Neural cell (in vitro differentiated cells): Measurements from ENCODE around the gene FYN. TPM values are rescaled to one million over a fixed set of nuclear protein-coding genes. Genes with fewer than 3 reads are reported as not detected.

Experiments
- H2AFZ ChIP-seq: fragments of 200-600, 300-800 bp; sonication (generic), shearing (Covaris generic); 2 replicates; pipeline ENCODE4 v1.6.0; 2014; ENCODE audit warnings: low read depth, mild to moderate bottlenecking, antibody characterized with exemption, low read length, moderate library complexity
- H3F3A ChIP-seq: fragments of 200-600 bp; shearing (Covaris generic); 2 replicates; pipeline ENCODE4 v1.6.1; 2016; ENCODE audit warnings: mild to moderate bottlenecking, moderate library complexity, mixed read lengths, antibody characterized with exemption, low read length; ENCODE audit not compliant: insufficient read depth, poor library complexity, severe bottlenecking
- H3K27ac ChIP-seq: fragments of 200-600, 300-800 bp; sonication (generic), shearing (Covaris generic); 2 replicates; pipeline ENCODE4 v1.5.1; 2014; ENCODE audit warnings: mild to moderate bottlenecking, low read length, moderate library complexity
- H3K27me3 ChIP-seq: fragments of 300-800, 200-600 bp; sonication (generic), shearing (Covaris generic); 2 replicates; pipeline ENCODE4 v1.6.0; 2014; ENCODE audit warnings: mild to moderate bottlenecking, low read depth, low read length, moderate library complexity; ENCODE audit not compliant: insufficient read depth
- H3K36me3 ChIP-seq: fragments of 300-800, 200-600 bp; sonication (generic), shearing (Covaris generic); 2 replicates; pipeline ENCODE4 v1.5.1; 2014; ENCODE audit warnings: mild to moderate bottlenecking, antibody characterized with exemption, low read length, moderate library complexity; ENCODE audit not compliant: insufficient read depth
- H3K4me2 ChIP-seq: fragments of 300-800, 200-600 bp; sonication (generic), shearing (Covaris generic); 2 replicates; pipeline ENCODE4 v1.6.0; 2014; ENCODE audit warnings: mild to moderate bottlenecking, low read length
- H3K4me3 ChIP-seq: fragments of 300-800, 200-600 bp; sonication (generic), shearing (Covaris generic); 2 replicates; pipeline ENCODE4 v1.5.1; 2014; ENCODE audit warnings: mild to moderate bottlenecking, low read length, moderate library complexity
- H3K79me2 ChIP-seq: fragments of 200-600 bp; shearing (Covaris generic); replicated peaks from 2 replicates; pipeline ENCODE4 v1.6.0; 2014; ENCODE audit warnings: mild to moderate bottlenecking, low read length, moderate library complexity; ENCODE audit not compliant: insufficient read depth
- H3K9ac ChIP-seq: fragments of 300-800, 200-600 bp; sonication (generic), shearing (Covaris generic); 2 replicates; pipeline ENCODE4 v1.6.1; 2016; ENCODE audit warnings: mild to moderate bottlenecking, low read length, mixed read lengths
- H3K9me2 ChIP-seq: fragments of 200-600 bp; shearing (Covaris generic); 2 replicates; pipeline ENCODE4 v1.6.1; 2016; ENCODE audit warnings: mild to moderate bottlenecking, low read length, mixed read lengths; ENCODE audit not compliant: insufficient read depth
- H3K9me3 ChIP-seq: fragments of 200-600, 300-800 bp; sonication (generic), shearing (Covaris generic); 2 replicates; pipeline ENCODE4 v1.6.1; 2016; ENCODE audit warnings: mild to moderate bottlenecking, mixed run types, low read length, moderate library complexity, mixed read lengths
- H4K20me1 ChIP-seq: fragments of 200-600 bp; shearing (Covaris generic); 2 replicates; pipeline ENCODE4 v1.6.1; 2016; ENCODE audit warnings: mild to moderate bottlenecking, mixed run types; ENCODE audit not compliant: insufficient read depth
- CTCF ChIP-seq: fragments of 450-650 bp; IDR thresholded peaks from 2 replicates; pipeline ENCODE4 v1.5.1; 2014; ENCODE audit warnings: antibody characterized with exemption, mild to moderate bottlenecking, moderate library complexity; ENCODE audit not compliant: poor library complexity, severe bottlenecking
- EP300 ChIP-seq: fragments of 450-650 bp; conservative IDR thresholded peaks from 2 replicates; pipeline ENCODE4 v1.6.1; 2014; ENCODE audit warnings: antibody characterized with exemption, mild to moderate bottlenecking, moderate library complexity; ENCODE audit not compliant: poor library complexity, severe bottlenecking
- EZH2 ChIP-seq: fragments of 200-600, 300-800 bp; shearing (Covaris generic), sonication (generic); IDR thresholded peaks from 2 replicates; pipeline ENCODE4 v1.6.1; 2014; ENCODE audit warnings: antibody characterized with exemption, low read length, borderline replicate concordance, mild to moderate bottlenecking; ENCODE audit not compliant: insufficient read depth, poor library complexity, severe bottlenecking
- MXI1 ChIP-seq: fragments of 450-650 bp; conservative IDR thresholded peaks from 2 replicates; pipeline ENCODE4 v1.6.1; 2014; ENCODE audit warnings: antibody characterized with exemption, mild to moderate bottlenecking; ENCODE audit not compliant: poor library complexity, severe bottlenecking
- POLR2AphosphoS5 ChIP-seq: IDR thresholded peaks from 2 replicates; pipeline ENCODE4 v1.6.1; 2012
- RAD21 ChIP-seq: fragments of 450-650 bp; conservative IDR thresholded peaks from 2 replicates; pipeline ENCODE4 v1.6.1; 2014; ENCODE audit warnings: antibody characterized with exemption, mild to moderate bottlenecking, moderate library complexity
- REST ChIP-seq: IDR thresholded peaks from 2 replicates; pipeline ENCODE4 v1.6.1; 2012; ENCODE audit warnings: borderline replicate concordance
- SMC3 ChIP-seq: fragments of 450-650 bp; conservative IDR thresholded peaks from 2 replicates; pipeline ENCODE4 v1.6.1; 2014; ENCODE audit warnings: antibody characterized with exemption, mild to moderate bottlenecking, moderate library complexity; ENCODE audit not compliant: poor library complexity
- TAF1 ChIP-seq: IDR thresholded peaks from 2 replicates; pipeline ENCODE4 v1.6.1; 2012; ENCODE audit warnings: low read depth
- polyA plus RNA-seq: library from polyadenylated mRNA; depleted of rRNA; stranded (reverse); fragments of >200 nt; gene quantifications from 2 replicates; pipeline ENCODE4 v1.2.3, GENCODE V29; 2014

FYN gene
- polyA plus RNA-seq, 1 donor from 2014 or later: 277 TPM

- Histone ChIP-seq H3F3A (no peaks in the 10 kb centered on the region), H3K27ac (peak overlapping the region; percentile 48), H3K4me2 (peak overlapping the region; percentile 17), H4K20me1 (no peaks in the 10 kb centered on the region), H3K79me2 (peaks cover 79% of the 10 kb centered on the region), H3K9ac (peak overlapping the region; percentile 32), H3K9me3 (no peaks in the 10 kb centered on the region), H3K36me3 (no peaks in the 10 kb centered on the region), H3K9me2 (no peaks in the 10 kb centered on the region), H3K4me3 (peak overlapping the region; percentile 22), H3K27me3 (no peaks in the 10 kb centered on the region), H2AFZ (no peak overlapping the region)
- TF ChIP-seq POLR2AphosphoS5: no peak
- no peak for TF ChIP-seq TAF1
- TF ChIP-seq REST: no peak
- TF ChIP-seq EP300: no peak
- TF ChIP-seq RAD21: no peak
- TF ChIP-seq EZH2: no peak
These were observed 30.9 kb downstream of the FYN start for GRCh38 chr6:111842271-111842822.

GRCh38 chr6:111841822-111842221, 31.4 kb downstream of the FYN start:
- H3K36me3 ChIP-seq: no peaks in the 10 kb centered on the region
- H3K4me3 ChIP-seq: peak overlapping the region; percentile 7
- no peaks in the 10 kb centered on the region for H3K9me3 ChIP-seq
- no peaks in the 10 kb centered on the region for H3K27me3 ChIP-seq
- H3K27ac ChIP-seq: peak overlapping the region; percentile 48
- peaks cover 76% of the 10 kb centered on the region for H3K79me2 ChIP-seq
- H2AFZ ChIP-seq: no peak overlapping the region
- H4K20me1 ChIP-seq: no peaks in the 10 kb centered on the region
- H3K9ac ChIP-seq: no peak overlapping the region
- TF ChIP-seq REST (no peak), MXI1 (no peak), POLR2AphosphoS5 (no peak), EZH2 (no peak), SMC3 (no peak), CTCF (no peak), TAF1 (no peak), EP300 (no peak)
- no peaks in the 10 kb centered on the region for H3K9me2 ChIP-seq
- H3K4me2 ChIP-seq: no peak overlapping the region
- H3F3A ChIP-seq: no peaks in the 10 kb centered on the region
